ENCODE results near the gene SMOC2.

SMOC2 gene

DNA sequence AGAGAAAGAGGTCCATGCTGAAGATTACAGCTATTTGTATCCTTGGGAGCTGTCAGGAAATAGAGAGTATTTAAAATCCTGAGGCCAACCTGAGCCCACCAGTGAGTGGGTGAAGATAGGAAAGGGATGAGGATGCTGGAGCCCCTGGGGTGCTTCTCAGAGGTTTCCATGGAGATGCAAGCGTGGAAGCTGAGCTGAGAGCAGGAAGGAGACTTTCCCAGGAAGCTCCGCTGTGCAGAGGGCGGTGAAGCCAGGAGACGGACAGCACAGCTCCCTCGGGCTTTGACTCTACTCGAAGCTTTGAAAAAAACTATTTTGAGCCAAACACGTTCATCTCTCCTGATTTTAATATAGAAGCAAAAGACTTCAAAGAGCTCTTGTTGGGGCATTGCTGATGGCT is 222.1 kb downstream of the SMOC2 start:
- Histone ChIP-seq H3K9ac (ENCODE audit: low read length in 5 of 5) (no peak overlapping the region), H3K27me3 (ENCODE audit: control insufficient read depth in 5 of 5, insufficient read depth in 4 of 5, low read length in 5 of 5) (peaks cover 0 to 3% (median 2%) of the 10 kb centered on the region in 5 donors), H3K4me1 (ENCODE audit: control insufficient read depth in 5 of 5, insufficient read depth in 5 of 5, low read length in 5 of 5) (no peaks in the 10 kb centered on the region), H3K4me3 (ENCODE audit: low read depth in 1 of 5, low read length in 5 of 5) (no peak overlapping the region), H3K9me3 (ENCODE audit: control insufficient read depth in 5 of 5, low read length in 5 of 5) (peaks cover 0 to 3% (median 0%) of the 10 kb centered on the region in 5 donors), H3K36me3 (ENCODE audit: control insufficient read depth in 5 of 5, insufficient read depth in 5 of 5, low read length in 5 of 5) (no peaks in the 10 kb centered on the region), H3K27ac (ENCODE audit: low read depth, low read length) (no peak overlapping the region)

DNA sequence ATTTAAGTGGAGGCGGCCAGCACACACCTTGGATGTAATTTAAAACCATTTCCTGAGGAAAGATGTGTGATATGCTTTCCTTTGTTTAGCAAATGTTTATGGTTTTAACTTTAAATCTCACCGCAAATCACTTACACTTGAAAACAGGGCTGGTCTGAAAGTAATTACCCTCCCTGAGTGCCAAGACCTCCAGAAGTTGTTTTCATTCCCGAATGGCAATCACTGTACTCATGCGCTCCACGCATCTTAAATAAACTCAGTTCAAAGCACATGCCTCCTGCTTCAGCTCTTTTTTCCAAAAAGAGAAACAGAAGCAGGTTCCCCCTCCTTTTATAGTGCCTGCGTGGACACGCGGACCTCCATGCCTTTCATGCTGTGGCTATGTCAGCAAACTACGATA is 224.0 kb downstream of the SMOC2 start:
- no peak overlapping the region for H3K4me3 ChIP-seq (ENCODE audit: low read depth in 1 of 5, low read length in 5 of 5)

DNA sequence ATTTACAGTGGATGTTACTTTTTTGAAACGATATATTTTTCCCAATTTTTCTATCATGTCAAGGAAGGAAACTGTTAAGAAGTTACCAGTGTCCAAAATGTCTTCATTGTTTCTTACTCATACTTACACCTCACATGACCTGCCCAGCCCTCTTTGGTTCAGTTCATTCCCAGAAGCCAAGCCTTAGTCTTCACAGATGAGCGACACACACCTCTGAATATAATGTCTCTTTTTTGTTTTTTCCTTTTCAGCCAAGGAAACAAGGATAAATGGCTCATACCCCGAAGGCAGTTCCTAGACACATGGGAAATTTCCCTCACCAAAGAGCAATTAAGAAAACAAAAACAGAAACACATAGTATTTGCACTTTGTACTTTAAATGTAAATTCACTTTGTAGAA is 225.2 kb downstream of the SMOC2 start:
- Histone ChIP-seq H3K9ac (ENCODE audit: low read length in 5 of 5) (no peak overlapping the region), H3K9me3 (ENCODE audit: control insufficient read depth in 5 of 5, low read length in 5 of 5) (no peaks in the 10 kb centered on the region), H3K36me3 (ENCODE audit: control insufficient read depth in 5 of 5, insufficient read depth in 5 of 5, low read length in 5 of 5) (no peaks in the 10 kb centered on the region), H3K4me3 (ENCODE audit: low read depth in 1 of 5, low read length in 5 of 5) (no peak overlapping the region), H3K27me3 (ENCODE audit: control insufficient read depth in 5 of 5, insufficient read depth in 4 of 5, low read length in 5 of 5) (peaks cover 0 to 3% (median 0%) of the 10 kb centered on the region in 5 donors), H3K27ac (ENCODE audit: low read depth, low read length) (no peak overlapping the region), H3K4me1 (ENCODE audit: control insufficient read depth in 5 of 5, insufficient read depth in 5 of 5, low read length in 5 of 5) (no peaks in the 10 kb centered on the region)

More for the DNA sequence above, 224.0 kb downstream of the SMOC2 start:
- Histone ChIP-seq H3K9me3 (ENCODE audit: control insufficient read depth in 5 of 5, low read length in 5 of 5) (no peaks in the 10 kb centered on the region), H3K9ac (ENCODE audit: low read length in 5 of 5) (no peak overlapping the region), H3K27ac (ENCODE audit: low read depth, low read length) (no peak overlapping the region), H3K27me3 (ENCODE audit: control insufficient read depth in 5 of 5, insufficient read depth in 4 of 5, low read length in 5 of 5) (peaks cover 0 to 3% (median 0%) of the 10 kb centered on the region in 5 donors), H3K36me3 (ENCODE audit: control insufficient read depth in 5 of 5, insufficient read depth in 5 of 5, low read length in 5 of 5) (no peaks in the 10 kb centered on the region), H3K4me1 (ENCODE audit: control insufficient read depth in 5 of 5, insufficient read depth in 5 of 5, low read length in 5 of 5) (no peaks in the 10 kb centered on the region)

DNA sequence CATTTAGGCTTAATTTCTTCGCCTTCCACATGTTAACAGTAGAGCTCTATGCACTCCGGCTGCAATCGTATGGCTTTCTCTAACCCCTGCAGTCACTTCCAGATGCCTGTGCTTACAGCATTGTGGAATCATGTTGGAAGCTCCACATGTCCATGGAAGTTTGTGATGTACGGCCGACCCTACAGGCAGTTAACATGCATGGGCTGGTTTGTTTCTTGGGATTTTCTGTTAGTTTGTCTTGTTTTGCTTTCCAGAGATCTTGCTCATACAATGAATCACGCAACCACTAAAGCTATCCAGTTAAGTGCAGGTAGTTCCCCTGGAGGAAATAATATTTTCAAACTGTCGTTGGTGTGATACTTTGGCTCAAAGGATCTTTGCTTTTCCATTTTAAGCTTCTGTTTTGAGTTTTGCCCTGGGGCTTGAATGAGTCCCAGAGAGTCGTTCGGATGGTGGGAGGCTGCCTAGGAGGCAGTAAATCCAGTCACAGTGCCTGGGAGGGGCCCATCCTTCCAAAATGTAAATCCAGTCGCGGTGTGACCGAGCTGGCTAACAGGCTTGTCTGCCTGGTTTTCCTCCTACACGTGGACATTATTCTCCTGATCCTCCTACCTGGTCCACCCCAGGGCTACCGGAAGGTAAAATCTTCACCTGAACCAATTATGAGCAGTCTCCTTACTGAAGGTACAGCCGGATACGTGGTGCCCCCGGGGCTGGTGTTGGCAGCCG is 225.9 kb downstream of the SMOC2 start:
- H3K36me3 ChIP-seq (ENCODE audit: control insufficient read depth in 5 of 5, insufficient read depth in 5 of 5, low read length in 5 of 5): no peaks in the 10 kb centered on the region
- no peak overlapping the region for H3K27ac ChIP-seq (ENCODE audit: low read depth, low read length)
- H3K4me3 ChIP-seq (ENCODE audit: low read depth in 1 of 5, low read length in 5 of 5): no peak overlapping the region
- H3K27me3 ChIP-seq (ENCODE audit: control insufficient read depth in 5 of 5, insufficient read depth in 4 of 5, low read length in 5 of 5): peaks cover 0 to 3% (median 0%) of the 10 kb centered on the region in 5 donors
- H3K9ac ChIP-seq (ENCODE audit: low read length in 5 of 5): no peak overlapping the region
- no peaks in the 10 kb centered on the region for H3K4me1 ChIP-seq (ENCODE audit: control insufficient read depth in 5 of 5, insufficient read depth in 5 of 5, low read length in 5 of 5)
- no peaks in the 10 kb centered on the region for H3K9me3 ChIP-seq (ENCODE audit: control insufficient read depth in 5 of 5, low read length in 5 of 5)

DNA sequence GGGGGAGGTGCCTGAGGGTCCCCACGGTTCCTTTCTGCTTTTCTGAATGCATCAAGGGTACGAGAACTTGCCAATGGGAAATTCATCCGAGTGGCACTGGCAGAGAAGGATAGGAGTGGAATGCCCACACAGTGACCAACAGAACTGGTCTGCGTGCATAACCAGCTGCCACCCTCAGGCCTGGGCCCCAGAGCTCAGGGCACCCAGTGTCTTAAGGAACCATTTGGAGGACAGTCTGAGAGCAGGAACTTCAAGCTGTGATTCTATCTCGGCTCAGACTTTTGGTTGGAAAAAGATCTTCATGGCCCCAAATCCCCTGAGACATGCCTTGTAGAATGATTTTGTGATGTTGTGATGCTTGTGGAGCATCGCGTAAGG is 226.4 kb downstream of the SMOC2 start:
- no peaks in the 10 kb centered on the region for H3K36me3 ChIP-seq (ENCODE audit: control insufficient read depth in 5 of 5, insufficient read depth in 5 of 5, low read length in 5 of 5)
- no peaks in the 10 kb centered on the region for H3K4me1 ChIP-seq (ENCODE audit: control insufficient read depth in 5 of 5, insufficient read depth in 5 of 5, low read length in 5 of 5)
- peaks cover 0 to 3% (median 0%) of the 10 kb centered on the region in 5 donors for H3K27me3 ChIP-seq (ENCODE audit: control insufficient read depth in 5 of 5, insufficient read depth in 4 of 5, low read length in 5 of 5)
- H3K9me3 ChIP-seq (ENCODE audit: control insufficient read depth in 5 of 5, low read length in 5 of 5): no peaks in the 10 kb centered on the region
- H3K4me3 ChIP-seq (ENCODE audit: low read depth in 1 of 5, low read length in 5 of 5): no peak overlapping the region
- no peak overlapping the region for H3K27ac ChIP-seq (ENCODE audit: low read depth, low read length)
- H3K9ac ChIP-seq (ENCODE audit: low read length in 5 of 5): no peak overlapping the region

DNA sequence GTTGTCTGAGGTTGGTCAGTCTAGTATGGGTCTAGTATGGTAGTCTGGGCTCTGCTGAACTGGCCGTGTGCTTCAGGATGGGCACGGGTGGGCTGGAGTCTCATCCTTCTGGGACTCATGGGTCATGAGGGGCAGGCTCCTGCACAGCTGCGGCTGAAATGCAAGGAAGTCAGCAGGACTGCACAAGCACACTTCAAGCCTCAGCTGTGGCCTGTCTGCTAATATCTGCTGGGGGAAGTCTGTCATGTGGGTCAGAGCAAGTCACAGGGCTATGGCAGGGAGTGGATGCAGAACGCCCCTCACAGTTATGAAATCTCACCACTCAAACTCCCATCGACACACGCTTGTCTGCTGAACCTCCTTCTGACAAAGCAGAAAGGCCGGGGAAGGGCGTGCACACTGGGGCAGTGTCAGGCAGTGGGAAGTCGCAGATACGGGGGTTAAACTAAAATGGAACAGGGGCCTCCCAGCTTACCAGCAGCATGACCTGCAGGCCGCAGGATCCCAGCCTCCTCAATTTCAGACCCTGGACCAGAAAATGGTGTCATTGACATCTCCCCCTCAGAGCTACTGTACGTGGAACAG is 229.5 kb downstream of the SMOC2 start:
- Histone ChIP-seq H3K9me3 (ENCODE audit: control insufficient read depth in 5 of 5, low read length in 5 of 5) (no peaks in the 10 kb centered on the region), H3K9ac (ENCODE audit: low read length in 5 of 5) (no peak overlapping the region), H3K4me1 (ENCODE audit: control insufficient read depth in 5 of 5, insufficient read depth in 5 of 5, low read length in 5 of 5) (no peaks in the 10 kb centered on the region), H3K27me3 (ENCODE audit: control insufficient read depth in 5 of 5, insufficient read depth in 4 of 5, low read length in 5 of 5) (no peaks in the 10 kb centered on the region), H3K36me3 (ENCODE audit: control insufficient read depth in 5 of 5, insufficient read depth in 5 of 5, low read length in 5 of 5) (no peaks in the 10 kb centered on the region), H3K4me3 (ENCODE audit: low read depth in 1 of 5, low read length in 5 of 5) (no peak overlapping the region), H3K27ac (ENCODE audit: low read depth, low read length) (no peak overlapping the region)

DNA sequence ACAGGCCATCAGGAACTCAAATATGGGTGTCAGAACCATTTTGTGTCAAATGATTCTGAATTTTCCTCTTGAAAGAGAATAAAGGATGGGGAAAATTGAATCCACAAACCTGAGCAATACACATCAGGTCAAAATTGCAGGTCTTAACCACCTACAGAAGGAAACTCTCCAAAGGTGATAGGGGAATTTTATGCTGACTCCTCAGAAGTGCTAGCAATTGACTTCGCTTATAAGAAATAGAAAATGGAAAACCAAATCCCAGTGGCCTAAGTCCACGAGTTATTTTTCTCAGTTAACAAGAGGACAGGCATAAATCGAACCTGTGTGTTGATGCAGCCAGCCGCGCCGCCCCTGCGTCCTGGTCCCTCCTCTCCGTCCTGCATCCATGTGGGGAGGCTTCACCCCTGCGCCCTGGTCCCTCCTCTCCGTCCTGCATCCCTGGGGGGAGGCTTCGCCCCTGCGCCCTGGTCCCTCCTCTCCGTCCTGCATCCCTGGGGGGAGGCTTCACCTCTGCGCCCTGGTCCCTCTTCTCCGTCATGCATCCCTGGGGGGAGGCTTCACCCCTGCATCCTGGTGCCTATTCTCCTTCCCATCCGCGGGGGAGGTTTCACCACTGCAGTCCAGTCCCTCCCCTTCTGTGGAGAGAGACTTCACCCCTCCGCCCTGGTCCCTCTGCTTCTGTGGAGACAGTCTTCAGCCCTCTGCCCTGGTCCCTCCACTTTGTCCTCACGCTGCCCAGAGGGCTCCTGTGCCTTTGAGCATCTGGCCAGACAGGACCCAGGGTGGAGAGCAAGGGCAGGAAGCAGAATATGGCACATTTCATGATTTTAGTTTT is 230.3 kb downstream of the SMOC2 start:
- H3K27ac ChIP-seq (ENCODE audit: low read depth, low read length): no peak overlapping the region
- H3K36me3 ChIP-seq (ENCODE audit: control insufficient read depth in 5 of 5, insufficient read depth in 5 of 5, low read length in 5 of 5): no peaks in the 10 kb centered on the region
- H3K4me3 ChIP-seq (ENCODE audit: low read depth in 1 of 5, low read length in 5 of 5): no peak overlapping the region
- H3K4me1 ChIP-seq (ENCODE audit: control insufficient read depth in 5 of 5, insufficient read depth in 5 of 5, low read length in 5 of 5): no peaks in the 10 kb centered on the region
- H3K27me3 ChIP-seq (ENCODE audit: control insufficient read depth in 5 of 5, insufficient read depth in 4 of 5, low read length in 5 of 5): no peaks in the 10 kb centered on the region
- H3K9ac ChIP-seq (ENCODE audit: low read length in 5 of 5): no peak overlapping the region
- no peaks in the 10 kb centered on the region for H3K9me3 ChIP-seq (ENCODE audit: control insufficient read depth in 5 of 5, low read length in 5 of 5)

DNA sequence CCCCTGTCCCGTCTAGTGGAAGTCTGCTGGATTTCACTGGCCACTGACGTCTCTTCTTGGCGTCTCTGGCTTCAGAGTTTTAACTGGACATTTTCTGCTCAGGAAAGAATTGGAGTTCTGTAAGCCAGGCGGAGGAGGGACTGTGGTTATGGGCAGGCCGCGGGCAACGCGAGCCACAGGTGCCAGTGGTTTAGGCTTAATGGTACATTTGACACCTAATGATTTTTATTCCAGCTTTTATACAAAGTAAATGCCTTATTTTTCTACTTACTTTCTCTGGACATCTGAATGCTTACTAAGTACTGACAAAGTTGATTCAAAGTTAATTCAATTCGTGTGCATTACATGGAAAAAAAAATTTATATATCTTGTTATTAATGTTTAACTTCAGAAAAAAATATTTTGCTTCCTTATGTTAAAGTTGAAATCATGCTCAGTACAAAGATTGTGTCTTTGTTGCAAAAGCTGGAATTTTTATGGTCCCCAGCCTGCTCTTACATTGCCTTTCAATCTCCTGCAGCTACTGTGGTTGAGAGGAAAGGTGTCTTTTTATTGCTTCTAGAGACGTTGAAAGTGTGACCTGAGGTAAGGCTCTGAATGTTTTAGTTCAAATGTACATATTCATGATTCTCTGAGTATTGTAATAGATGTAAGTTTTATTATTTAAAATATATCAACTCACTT is 231.0 kb downstream of the SMOC2 start:
- H3K9ac ChIP-seq (ENCODE audit: low read length in 5 of 5): no peak overlapping the region
- H3K27ac ChIP-seq (ENCODE audit: low read depth, low read length): no peak overlapping the region

DNA sequence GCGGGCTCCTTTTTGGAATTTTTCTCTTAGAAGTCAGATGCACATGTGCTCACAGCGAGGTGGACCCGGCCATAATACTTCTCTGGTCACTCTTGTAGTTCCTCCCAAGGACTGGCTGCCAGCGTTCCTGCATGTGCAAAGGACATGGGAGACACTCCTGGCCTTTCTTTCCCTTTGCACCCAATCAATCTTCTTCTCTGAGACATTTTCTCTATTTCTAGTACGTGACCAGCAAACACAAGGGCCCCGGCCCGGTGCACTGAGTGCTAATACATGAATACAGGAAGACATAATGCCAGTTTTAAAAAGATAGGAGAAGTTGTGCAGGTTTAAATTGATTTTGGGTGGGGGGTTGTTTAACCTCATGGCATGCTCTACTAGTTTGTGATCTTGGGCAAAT is 233.6 kb downstream of the SMOC2 start:
- Histone ChIP-seq H3K9me3 (ENCODE audit: control insufficient read depth in 5 of 5, low read length in 5 of 5) (no peaks in the 10 kb centered on the region), H3K4me1 (ENCODE audit: control insufficient read depth in 5 of 5, insufficient read depth in 5 of 5, low read length in 5 of 5) (no peaks in the 10 kb centered on the region), H3K27me3 (ENCODE audit: control insufficient read depth in 5 of 5, insufficient read depth in 4 of 5, low read length in 5 of 5) (no peaks in the 10 kb centered on the region), H3K36me3 (ENCODE audit: control insufficient read depth in 5 of 5, insufficient read depth in 5 of 5, low read length in 5 of 5) (no peaks in the 10 kb centered on the region), H3K9ac (ENCODE audit: low read length in 5 of 5) (no peak overlapping the region), H3K27ac (ENCODE audit: low read depth, low read length) (no peak overlapping the region), H3K4me3 (ENCODE audit: low read depth in 1 of 5, low read length in 5 of 5) (no peak overlapping the region)

More for the DNA sequence above, 231.0 kb downstream of the SMOC2 start:
- H3K27me3 ChIP-seq (ENCODE audit: control insufficient read depth in 5 of 5, insufficient read depth in 4 of 5, low read length in 5 of 5): no peaks in the 10 kb centered on the region
- H3K4me3 ChIP-seq (ENCODE audit: low read depth in 1 of 5, low read length in 5 of 5): no peak overlapping the region
- H3K36me3 ChIP-seq (ENCODE audit: control insufficient read depth in 5 of 5, insufficient read depth in 5 of 5, low read length in 5 of 5): no peaks in the 10 kb centered on the region
- no peaks in the 10 kb centered on the region for H3K9me3 ChIP-seq (ENCODE audit: control insufficient read depth in 5 of 5, low read length in 5 of 5)
- no peaks in the 10 kb centered on the region for H3K4me1 ChIP-seq (ENCODE audit: control insufficient read depth in 5 of 5, insufficient read depth in 5 of 5, low read length in 5 of 5)
